HCT116 (cell line): ENCODE measurements around the gene TTC6. TPM values are rescaled to one million over a fixed set of nuclear protein-coding genes. Genes with fewer than 3 reads are reported as not detected.

Experiments used
- ATAC-seq: fragments of 200-7000 bp; cut with Tn5 transposase; 2 replicates; pipeline ENCODE4 v1.9.1; 2020; ENCODE audit warnings: mild to moderate bottlenecking, moderate library complexity
- BruUV-seq: library from RNA; stranded (reverse); fragments of 400-500 nt; replicated peaks from 2 replicates; lab custom pipeline; 2021; lab: Mats Ljungman, UMichigan
- CTCF ChIA-PET: fragments of 300-600 bp; sonication (Branson Sonifier 250); formaldehyde crosslinking; loops from one replicate; lab custom pipeline; 2021; ENCODE audit warnings: antibody characterized with exemption; lab: Charles Lee
- POLR2A ChIA-PET: fragments of 300-600, 350-600 bp; sonication (Branson Sonifier 250); formaldehyde crosslinking; loops from one replicate; lab custom pipeline; 2021; ENCODE audit warnings: antibody characterized with exemption; lab: Charles Lee
- RAD21 ChIA-PET, 2 experiments: fragments of 300-600 bp; sonication (Branson Sonifier 250); formaldehyde crosslinking; loops; one replicate each; lab custom pipeline; 2023; ENCODE audit warnings: low total read pairs in 2 of 2; ENCODE audit not compliant: uncharacterized antibody in 2 of 2, unreplicated experiment in 2 of 2, low non-redundant PET in 1 of 2; lab: Charles Lee
- DNase-seq: peaks from one replicate; pipeline ENCODE4 v3.0.0-alpha.2; 2010; ENCODE audit warnings: low read depth, low spot score
- H2AFZ ChIP-seq: fragments of 200-600 bp; shearing (Covaris generic), sonication (generic); 2 replicates; pipeline ENCODE4 v1.6.1; 2017; ENCODE audit warnings: low read depth, mixed run types, mixed read lengths, antibody characterized with exemption, low read length; ENCODE audit not compliant: poor library complexity, severe bottlenecking
- H3K27ac ChIP-seq: 2 replicates; pipeline ENCODE4 v1.5.1; 2012; ENCODE audit warnings: low read depth, low read length
- H3K27me3 ChIP-seq: fragments of 200-600 bp; sonication (generic); 2 replicates; pipeline ENCODE4 v1.6.1; 2016; ENCODE audit warnings: mixed run types, low read length, mixed read lengths; ENCODE audit not compliant: insufficient read depth
- H3K36me3 ChIP-seq, 2 experiments: fragments of 200-500 bp in 1 of 2; fragments of 200-600 bp in 1 of 2; sonication (Bioruptor generic) in 1 of 2; sonication (generic) in 1 of 2; 2 replicates each; pipeline versions ENCODE4 v1.5.1 to v1.6.1; 2014 to 2016; ENCODE audit warnings: low read length in 2 of 2, inconsistent platforms in 1 of 2, mixed read lengths in 1 of 2, mixed run types in 1 of 2; ENCODE audit not compliant: insufficient read depth in 2 of 2, control insufficient read depth in 1 of 2
- H3K4me1 ChIP-seq, 2 experiments: fragments of 200-600 bp in 1 of 2; sonication (generic) in 1 of 2; 2 replicates each; pipeline versions ENCODE4 v1.5.1 to v1.6.1; 2012 to 2017; ENCODE audit warnings: low read length in 2 of 2, inconsistent platforms in 1 of 2, mild to moderate bottlenecking in 1 of 2, mixed read lengths in 1 of 2, mixed run types in 1 of 2, moderate library complexity in 1 of 2; ENCODE audit not compliant: insufficient read depth in 2 of 2, control insufficient read depth in 1 of 2
- H3K4me2 ChIP-seq: fragments of 200-600 bp; sonication (generic); 2 replicates; pipeline ENCODE4 v1.6.1; 2017; ENCODE audit warnings: mixed run types, low read length, mixed read lengths
- H3K4me3 ChIP-seq, 2 experiments: fragments of 200-600 bp in 1 of 2; sonication (generic) in 1 of 2; replicated peaks in 1 of 2; 2 replicates each; pipeline ENCODE4 v1.5.1; 2011 to 2016; ENCODE audit warnings: low read length in 2 of 2, control low read depth in 1 of 2, low read depth in 1 of 2, mild to moderate bottlenecking in 1 of 2, mixed read lengths in 1 of 2, mixed run types in 1 of 2
- H3K79me2 ChIP-seq: fragments of 200-600 bp; sonication (generic); 2 replicates; pipeline ENCODE4 v1.6.1; 2017; ENCODE audit warnings: mild to moderate bottlenecking, mixed run types, low read length, moderate library complexity, mixed read lengths; ENCODE audit not compliant: insufficient read depth
- H3K9ac ChIP-seq: fragments of 200-600 bp; sonication (generic); 2 replicates; pipeline ENCODE4 v1.6.1; 2016; ENCODE audit warnings: low read length, mixed read lengths
- H3K9me2 ChIP-seq: fragments of 200-600 bp; sonication (generic), shearing (Covaris generic); 2 replicates; pipeline ENCODE4 v1.6.1; 2017; ENCODE audit warnings: mixed run types, mild to moderate bottlenecking, moderate library complexity; ENCODE audit not compliant: insufficient read depth
- H3K9me3 ChIP-seq, 2 experiments: fragments of 200-500 bp in 1 of 2; fragments of 200-600 bp in 1 of 2; sonication (Bioruptor generic) in 1 of 2; sonication (generic) in 1 of 2; 2 replicates each; pipeline ENCODE4 v1.6.1; 2014 to 2017; ENCODE audit warnings: low read length in 2 of 2, mixed read lengths in 2 of 2, inconsistent platforms in 1 of 2, low read depth in 1 of 2, mild to moderate bottlenecking in 1 of 2, mixed run types in 1 of 2, moderate library complexity in 1 of 2; ENCODE audit not compliant: control insufficient read depth in 1 of 2, insufficient read depth in 1 of 2
- H4K20me1 ChIP-seq: fragments of 200-600 bp; sonication (generic), shearing (Covaris generic); 2 replicates; pipeline ENCODE4 v1.6.1; 2017; ENCODE audit warnings: mixed run types, mild to moderate bottlenecking, moderate library complexity; ENCODE audit not compliant: insufficient read depth
- ATF3 ChIP-seq: IDR thresholded peaks from 2 replicates; pipeline ENCODE4 v1.6.1; 2012
- EGR1 ChIP-seq: IDR thresholded peaks from 2 replicates; pipeline ENCODE4 v1.6.1; 2012; ENCODE audit warnings: low read depth
- EZH2 ChIP-seq: fragments of 200-600 bp; sonication (generic); IDR thresholded peaks from 2 replicates; pipeline ENCODE4 v1.6.1; 2017; ENCODE audit warnings: antibody characterized with exemption, mixed run types
- FOSL1 ChIP-seq: IDR thresholded peaks from 2 replicates; pipeline ENCODE4 v1.6.1; 2012; ENCODE audit warnings: low read depth
- JUND ChIP-seq: IDR thresholded peaks from 2 replicates; pipeline ENCODE4 v1.6.1; 2012
- MAX ChIP-seq: IDR thresholded peaks from 2 replicates; pipeline ENCODE4 v1.6.1; 2012
- POLR2AphosphoS5 ChIP-seq: IDR thresholded peaks from 2 replicates; pipeline ENCODE4 v1.6.1; 2011; ENCODE audit warnings: mild to moderate bottlenecking, low read depth, low read length, moderate library complexity
- RAD21 ChIP-seq: IDR thresholded peaks from 2 replicates; pipeline ENCODE4 v1.6.1; 2012; ENCODE audit warnings: low read depth, mild to moderate bottlenecking
- REST ChIP-seq: IDR thresholded peaks from 2 replicates; pipeline ENCODE4 v1.6.1; 2012; ENCODE audit warnings: low read depth
- SIN3A ChIP-seq: IDR thresholded peaks from 2 replicates; pipeline ENCODE4 v1.6.1; 2012; ENCODE audit warnings: low read depth
- ZFX ChIP-seq: fragments of 450-650 bp; IDR thresholded peaks from 2 replicates; pipeline ENCODE4 v1.6.1; 2017
- ZNF274 ChIP-seq: fragments of 200-500 bp; sonication (Bioruptor generic); IDR thresholded peaks from 2 replicates; pipeline ENCODE4 v1.6.1; 2014; ENCODE audit warnings: mild to moderate bottlenecking, low read depth, low read length, inconsistent platforms
- intact Hi-C: fragments of 100-400 bp; cut with micrococcal nuclease; formaldehyde crosslinking; loops from 2 replicates; pipeline ENCODE4 v1.10.0; 2022
- total RNA-seq: library from RNA; stranded (reverse); gene quantifications from one replicate; pipeline ENCODE4 v1.2.1, GENCODE V29; 2021; ENCODE audit not compliant: unreplicated experiment

The TTC6 gene
- total RNA-seq, 1 experiment from 2014 or later, result 0.10 TPM

- H3K4me1 ChIP-seq, result peaks cover 0 to 9% of the 10 kb centered on the region in 2 experiments; a peak in 2 of 4 replicates
- ATAC-seq, result no peak
- H3K9me3 ChIP-seq, result no peaks in the 10 kb centered on the region
- no peak overlapping the region for H3K4me3 ChIP-seq
- no peak overlapping the region for H3K9ac ChIP-seq
- CTCF ChIA-PET, result no interaction called here
- RAD21 ChIA-PET, result no interaction called here
- no peak for DNase-seq
- H3K36me3 ChIP-seq, result no peaks in the 10 kb centered on the region
- TF ChIP-seq FOSL1 (no peak), POLR2AphosphoS5 (no peak), EGR1 (no peak), JUND (no peak), RAD21 (no peak), REST (no peak), EZH2 (no peak), ZNF274 (no peak), MAX (no peak), ZFX (no peak), SIN3A (no peak), ATF3 (no peak)
- POLR2A ChIA-PET, result no interaction called here
- no peaks in the 10 kb centered on the region for H4K20me1 ChIP-seq
- no peak overlapping the region for H3K27ac ChIP-seq
- intact Hi-C loops, result no loop called here
- no peaks in the 10 kb centered on the region for H3K27me3 ChIP-seq
- H3K79me2 ChIP-seq, result no peaks in the 10 kb centered on the region
- H3K4me2 ChIP-seq, result no peak overlapping the region
- no peak overlapping the region for H2AFZ ChIP-seq
- no peaks in the 10 kb centered on the region for H3K9me2 ChIP-seq
- BruUV-seq, result no TSS peak
Measured at GRCh38 chr14:37625597-37626595, 30.5 kb downstream of the TTC6 start.
